Nephron (organoid): ENCODE measurements around the gene ACTRT2.

Experiments used
- H3K27ac Mint-ChIP-seq, 3 experiments: 2 replicates each; pipeline ENCODE4 v1.8.0; 2020; ENCODE audit warnings: mixed read lengths in 3 of 3, mild to moderate bottlenecking in 2 of 3, moderate library complexity in 1 of 3
- H3K27me3 Mint-ChIP-seq: 2 replicates; pipeline ENCODE4 v1.8.0; 2021; ENCODE audit warnings: low read depth, mild to moderate bottlenecking, moderate library complexity, mixed read lengths
- H3K36me3 Mint-ChIP-seq: 2 replicates; pipeline ENCODE4 v1.8.0; 2020; ENCODE audit warnings: low read depth, mixed read lengths
- H3K4me1 Mint-ChIP-seq: 2 replicates; pipeline ENCODE4 v1.8.0; 2020; ENCODE audit warnings: mixed read lengths
- H3K4me3 Mint-ChIP-seq, 3 experiments: 2 replicates each; pipeline ENCODE4 v1.8.0; 2020; ENCODE audit warnings: mild to moderate bottlenecking in 3 of 3, mixed read lengths in 3 of 3, moderate library complexity in 2 of 3
- H3K9me3 Mint-ChIP-seq: 2 replicates; pipeline ENCODE4 v1.8.0; 2020; ENCODE audit warnings: mixed read lengths
- CTCF ChIP-seq, 3 experiments: fragments of 200-600 bp; sonication (generic); IDR thresholded peaks; one replicate each; pipeline ENCODE4 v1.5.0; 2021; ENCODE audit warnings: antibody characterized with exemption in 3 of 3; ENCODE audit not compliant: unreplicated experiment in 3 of 3

ACTRT2 gene

DNA sequence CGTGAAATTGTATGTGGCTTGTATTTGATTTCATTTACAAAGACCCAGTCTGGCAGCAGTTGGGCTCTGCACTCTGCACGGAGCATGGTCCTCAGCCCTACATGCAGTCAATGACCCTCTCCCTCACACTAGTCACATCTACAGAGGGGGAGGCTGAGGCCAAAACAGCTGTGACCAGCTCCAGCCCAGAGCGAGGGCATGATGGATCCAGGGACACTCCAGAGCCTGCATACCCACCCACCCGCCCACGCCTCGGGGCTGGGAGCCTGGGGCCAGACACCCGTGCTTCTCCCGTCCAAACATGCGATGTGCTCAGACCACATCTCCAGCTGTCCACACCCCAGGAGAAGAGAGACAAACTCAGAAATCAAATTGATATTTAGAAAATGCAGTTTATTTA lies 33.8 kb downstream of the ACTRT2 start:
- peaks cover 20% of the 10 kb centered on the region for H3K9me3 Mint-ChIP-seq

DNA sequence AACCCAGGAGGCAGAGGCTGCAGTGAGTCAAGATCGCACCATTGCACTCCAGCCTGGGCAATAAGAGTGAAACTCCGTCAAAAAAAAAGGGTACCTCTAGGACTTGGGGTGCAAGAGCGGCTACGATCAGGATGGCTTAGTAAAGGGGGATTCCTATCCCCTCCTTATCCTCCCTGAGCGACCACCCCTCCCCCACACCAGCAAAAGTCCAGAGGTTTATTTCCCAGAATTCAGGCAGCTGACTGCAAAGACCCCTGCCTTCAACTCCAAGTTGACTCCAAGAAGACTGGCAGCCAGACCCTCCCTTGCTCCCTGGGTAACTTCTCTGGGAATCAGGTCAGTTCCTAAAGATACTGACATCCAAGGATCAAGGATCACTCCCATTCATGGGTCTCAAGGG lies 35.4 kb downstream of the ACTRT2 start:
- no peak for TF ChIP-seq CTCF (IDR thresholded peaks at IDR 0.05; ENCODE audit: unreplicated experiment in 3 of 3)
- Mint-ChIP-seq H3K36me3 (peaks cover 4% of the 10 kb centered on the region), H3K4me3 (no peak overlapping the region), H3K27ac (no peak overlapping the region), H3K9me3 (peaks cover 20% of the 10 kb centered on the region), H3K4me1 (no peaks in the 10 kb centered on the region), H3K27me3 (peaks cover 91% of the 10 kb centered on the region)

More for the DNA sequence above, 33.8 kb downstream of the ACTRT2 start:
- Mint-ChIP-seq H3K4me3 (no peak overlapping the region), H3K36me3 (peaks cover 4% of the 10 kb centered on the region), H3K4me1 (no peaks in the 10 kb centered on the region), H3K27me3 (peaks cover 82% of the 10 kb centered on the region), H3K27ac (no peak overlapping the region)
- no peak for TF ChIP-seq CTCF (IDR thresholded peaks at IDR 0.05; ENCODE audit: unreplicated experiment in 3 of 3)

- Mint-ChIP-seq H3K9me3 (peaks cover 17% of the 10 kb centered on the region), H3K36me3 (peaks cover 4% of the 10 kb centered on the region), H3K4me1 (no peaks in the 10 kb centered on the region), H3K27me3 (peaks cover 98% of the 10 kb centered on the region), H3K4me3 (no peak overlapping the region), H3K27ac (no peak overlapping the region)
- TF ChIP-seq CTCF (IDR thresholded peaks at IDR 0.05; ENCODE audit: unreplicated experiment in 3 of 3) = no peak
Observed at GRCh38 chr1:3058263-3059030, 37.2 kb downstream of the ACTRT2 start.

DNA sequence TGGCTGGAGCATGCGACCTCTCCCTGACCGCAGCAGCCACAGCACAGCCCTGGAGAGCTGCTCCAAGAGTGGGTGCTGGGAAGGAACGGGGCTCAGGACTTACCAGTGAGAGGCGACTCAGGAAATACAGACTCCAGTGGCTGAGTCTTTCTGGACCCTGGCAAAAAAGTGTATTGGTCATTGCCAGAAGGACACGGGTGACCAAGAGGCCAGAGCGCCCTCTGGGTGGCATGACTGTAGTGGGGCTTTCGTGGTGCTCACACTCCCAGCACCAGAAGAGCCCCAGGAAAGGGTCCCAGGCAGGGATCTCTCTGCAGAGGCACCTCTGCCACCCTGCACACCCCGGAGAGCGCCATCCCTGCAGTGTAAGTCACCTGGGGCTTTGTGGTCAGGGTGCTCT lies 38.9 kb downstream of the ACTRT2 start:
- Mint-ChIP-seq H3K9me3 (peaks cover 17% of the 10 kb centered on the region), H3K27ac (no peak overlapping the region), H3K4me1 (no peaks in the 10 kb centered on the region), H3K27me3 (peaks cover 100% of the 10 kb centered on the region), H3K36me3 (peaks cover 4% of the 10 kb centered on the region), H3K4me3 (no peak overlapping the region)
- TF ChIP-seq CTCF (IDR thresholded peaks at IDR 0.05; ENCODE audit: unreplicated experiment in 3 of 3) = no peak

GRCh38 chr1:3060601-3061551 lies 39.6 kb downstream of the ACTRT2 start:
- no peaks in the 10 kb centered on the region for H3K4me1 Mint-ChIP-seq
- no peak overlapping the region for H3K4me3 Mint-ChIP-seq
- H3K36me3 Mint-ChIP-seq = peaks cover 4% of the 10 kb centered on the region
- H3K27me3 Mint-ChIP-seq = peaks cover 100% of the 10 kb centered on the region
- no peak overlapping the region for H3K27ac Mint-ChIP-seq
- H3K9me3 Mint-ChIP-seq = peaks cover 16% of the 10 kb centered on the region
- TF ChIP-seq CTCF (IDR thresholded peaks at IDR 0.05; ENCODE audit: unreplicated experiment in 3 of 3) = no peak
